ENCODE measurements around the gene PALLD. TPM values are rescaled to one million over a fixed set of nuclear protein-coding genes. Genes with fewer than 3 reads are reported as not detected.
A peak's percentile ranks its signal among the peaks of the same experiment; 100 is the strongest.

PALLD gene
- total and polyA plus RNA-seq, 2 donors (not counting 3 experiments of a cell fraction or from before 2014, with no cell fraction given) = 13.4 to 48.2 TPM

DNA sequence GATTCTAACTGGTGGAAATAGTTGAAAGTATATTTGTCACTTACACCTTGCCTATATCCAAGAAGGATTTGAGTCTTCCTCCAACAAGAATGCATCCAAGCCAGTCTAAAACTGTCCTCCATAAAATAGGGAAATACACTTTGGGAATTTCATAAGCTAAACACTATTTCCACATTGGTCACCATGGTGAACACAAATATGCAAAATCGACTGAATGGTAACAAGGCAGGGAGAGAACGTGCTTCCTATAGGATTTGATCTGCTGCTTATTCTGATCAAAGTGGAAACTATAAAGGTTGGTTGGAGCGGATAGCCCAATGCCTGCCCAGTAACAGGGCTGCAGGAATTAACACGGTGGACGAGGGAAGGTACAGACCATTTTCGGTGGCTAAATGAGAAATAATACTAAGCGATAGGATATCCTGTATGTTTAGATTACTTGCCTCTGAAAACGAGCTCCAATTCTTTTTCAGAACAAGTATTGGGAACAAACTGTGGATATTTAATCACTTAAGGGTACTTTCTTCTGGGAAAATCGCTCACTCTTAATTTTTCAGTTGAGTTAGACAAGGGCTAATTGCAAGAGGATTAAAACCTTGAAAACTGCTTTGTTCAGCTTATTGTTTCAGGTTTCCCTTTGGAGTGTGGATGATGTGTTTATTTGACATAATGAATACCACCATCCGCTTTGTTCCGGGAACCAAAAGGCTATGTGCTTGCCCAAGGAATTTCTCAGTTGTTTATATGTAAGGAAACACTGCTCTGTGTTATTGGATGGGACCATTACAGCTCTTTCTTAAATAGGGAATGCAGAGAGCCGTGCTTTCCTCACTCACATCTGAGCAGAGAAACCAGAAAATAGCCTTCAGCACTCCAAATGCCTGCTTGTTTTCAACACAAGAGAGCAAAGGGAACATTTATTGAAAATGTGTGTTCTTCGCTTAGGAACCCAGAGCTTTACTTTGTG lies 318.8 kb downstream of the PALLD start:
- no peaks in the 10 kb centered on the region for H3K9me3 ChIP-seq (replicated peaks; ENCODE audit: control insufficient read depth, insufficient read depth, low read length)
- no peaks in the 10 kb centered on the region for H4K20me1 ChIP-seq (replicated peaks; ENCODE audit: control insufficient read depth, extremely low read depth, insufficient read depth, low read length)
- no peaks in the 10 kb centered on the region for H3K36me3 ChIP-seq (ENCODE audit: control insufficient read depth in 2 of 2, extremely low read depth in 1 of 2, insufficient read depth in 2 of 2, low read length in 2 of 2)
- dilution Hi-C loops (cut with MboI; ENCODE audit: extremely low pct_ligation_motif_present, low sequenced_read_pairs) (no loop called here), intact Hi-C loops (cut with micrococcal nuclease) (loop anchor here (1.0 to 5.0 kb wide), 3 partner anchors 18 to 228 kb away; no protein-coding TSS in a partner anchor)
- POLR2A ChIA-PET = interaction anchor here (0.6 to 4.0 kb wide), 3 partner anchors 17 to 123 kb away, joined by 3 to 50 read pairs (median 3); no protein-coding TSS in a partner anchor
- TF ChIP-seq JUN (IDR thresholded peaks at IDR 0.05; ENCODE audit: borderline replicate concordance, insufficient read depth, insufficient read length, low read depth) (no peak), MAX (IDR thresholded peaks at IDR 0.05; ENCODE audit: insufficient read depth, insufficient read length) (no peak), MYC (IDR thresholded peaks at IDR 0.05; ENCODE audit: low read depth, low read length) (no peak), POLR2AphosphoS5 (IDR thresholded peaks at IDR 0.05; ENCODE audit: insufficient read depth, low read depth, low read length) (no peak), FOS (IDR thresholded peaks at IDR 0.05; ENCODE audit: borderline replicate concordance, insufficient read depth, low read length) (no peak), GATA2 (IDR thresholded peaks at IDR 0.05; ENCODE audit: insufficient read depth, insufficient read length, low read depth, low read length) (no peak)
- H3K27me3 ChIP-seq (ENCODE audit: control insufficient read depth in 2 of 2, insufficient read depth in 2 of 2, low read length in 2 of 2) = no peaks in the 10 kb centered on the region
- no peak overlapping the region for H3K9ac ChIP-seq (replicated peaks; ENCODE audit: extremely low read depth, insufficient read depth, low read length)
- CTCF ChIA-PET = interaction anchor here (0.6 to 2.9 kb wide), 11 partner anchors 12 to 302 kb away, joined by 3 to 21 read pairs (median 4); no protein-coding TSS in a partner anchor
- H3K9me1 ChIP-seq (replicated peaks; ENCODE audit: control insufficient read depth, extremely low read depth, insufficient read depth, low read length) = no peaks in the 10 kb centered on the region
- DNase-seq (ENCODE audit: low read depth, low spot score) (peak; percentile 75), FAIRE-seq (no peak)
- H3K4me2 ChIP-seq (ENCODE audit: insufficient read depth, low read length) = peak overlapping the region; percentile 40
- peaks cover 6% of the 10 kb centered on the region for H3K4me1 ChIP-seq (ENCODE audit: control insufficient read depth, extremely low read depth, insufficient read depth, low read length)
- BruUV-seq (replicated peaks) = no TSS peak
- peak overlapping the region; percentile 58 for H2AFZ ChIP-seq (ENCODE audit: low read depth, low read length)
- no peaks in the 10 kb centered on the region for H3K79me2 ChIP-seq (ENCODE audit: control insufficient read depth, insufficient read depth, low read length)
- no peak overlapping the region for H3K4me3 ChIP-seq (replicated peaks in 1 of 3; ENCODE audit: insufficient read depth in 1 of 3, low read depth in 1 of 3, low read length in 3 of 3)
- no peak overlapping the region for H3K27ac ChIP-seq (ENCODE audit: insufficient read depth, low read depth, low read length)

Measured in endothelial cell of umbilical vein (primary cell).